Measurements from ENCODE around the gene GRAMD1B.
"Not testable (repeated sequence)": the region's sequence is repeated elsewhere in the genome, so short reads cannot be mapped to it uniquely, and the experiment has no call there.

GRAMD1B gene

DNA sequence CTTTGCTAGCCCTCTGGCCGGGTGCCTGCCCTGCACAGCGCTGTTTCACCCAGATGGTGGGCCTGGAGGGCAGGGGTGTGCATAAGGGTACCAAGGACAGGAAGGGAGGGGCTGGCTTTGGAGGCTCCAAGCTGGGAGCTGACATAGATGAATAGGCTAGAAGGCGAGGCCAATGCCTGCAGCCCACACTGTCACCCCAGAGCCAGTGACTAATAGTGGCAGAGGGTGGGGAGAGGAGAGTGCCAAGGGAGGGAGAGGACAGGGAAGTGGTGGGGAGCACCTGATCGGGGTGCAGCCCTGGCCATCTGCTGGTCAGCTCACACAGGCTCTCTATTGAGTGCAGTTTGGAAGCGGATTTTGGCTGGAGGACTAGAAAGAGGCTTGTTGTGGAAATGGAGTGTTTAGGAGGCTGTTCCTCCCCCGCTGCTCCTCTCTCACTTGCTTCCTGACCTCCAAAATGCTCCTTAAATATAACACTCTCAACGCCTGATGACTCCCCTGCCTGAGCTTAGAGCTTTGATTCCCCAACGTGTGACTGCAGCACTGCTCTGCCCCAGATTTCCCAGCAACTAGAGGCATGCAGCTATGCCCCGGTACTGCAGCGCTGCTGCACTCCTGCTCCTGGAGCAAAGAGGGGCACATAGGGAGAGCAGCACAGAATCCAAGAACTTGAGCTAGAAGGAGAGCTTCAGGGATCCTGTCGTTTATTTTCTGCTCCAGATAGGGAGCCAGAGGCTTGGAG, 89.2 kb downstream of the GRAMD1B start:
- H3K4me1 ChIP-seq: no peaks in the 10 kb centered on the region

DNA sequence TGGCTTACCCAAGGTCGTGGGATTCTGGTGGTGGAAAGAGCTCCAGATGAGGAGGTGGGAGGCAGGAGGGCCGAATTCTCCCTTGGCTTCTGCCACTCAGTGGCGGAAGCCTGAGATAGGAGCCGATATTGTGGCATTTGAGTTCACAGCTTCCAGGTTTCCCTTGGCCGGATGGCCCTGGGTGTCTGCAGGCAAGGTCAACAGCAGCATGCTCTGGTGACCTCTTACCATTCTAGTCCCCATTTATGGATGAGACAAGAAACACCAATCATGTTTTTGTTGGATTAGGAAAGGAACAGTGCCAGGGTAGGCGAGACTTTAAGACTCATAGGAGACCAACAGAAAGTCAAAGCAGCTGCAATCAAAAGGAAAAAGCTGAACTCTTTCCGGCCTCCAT, 89.7 kb downstream of the GRAMD1B start:
- in situ Hi-C loops (cut with MboI; ENCODE audit: low sequenced_read_pairs): loop anchor here (10.0 kb wide), 1 partner anchor 55 kb away; no protein-coding TSS in a partner anchor
- Histone ChIP-seq H3K4me1 (no peaks in the 10 kb centered on the region), H3K4me3 (no peak overlapping the region)

More for the DNA sequence above, 89.2 kb downstream of the GRAMD1B start:
- Histone ChIP-seq H3K4me3 (no peak overlapping the region), H3K27me3 (ENCODE audit: low read depth) (no peaks in the 10 kb centered on the region), H3K36me3 (replicated peaks) (no peaks in the 10 kb centered on the region), H3K9me3 (no peaks in the 10 kb centered on the region)
- in situ Hi-C loops (cut with MboI; ENCODE audit: low sequenced_read_pairs): loop anchor here (10.0 kb wide), 1 partner anchor 56 kb away; no protein-coding TSS in a partner anchor
- DNase-seq (ENCODE audit: low spot score in 2 of 2): no peak

DNA sequence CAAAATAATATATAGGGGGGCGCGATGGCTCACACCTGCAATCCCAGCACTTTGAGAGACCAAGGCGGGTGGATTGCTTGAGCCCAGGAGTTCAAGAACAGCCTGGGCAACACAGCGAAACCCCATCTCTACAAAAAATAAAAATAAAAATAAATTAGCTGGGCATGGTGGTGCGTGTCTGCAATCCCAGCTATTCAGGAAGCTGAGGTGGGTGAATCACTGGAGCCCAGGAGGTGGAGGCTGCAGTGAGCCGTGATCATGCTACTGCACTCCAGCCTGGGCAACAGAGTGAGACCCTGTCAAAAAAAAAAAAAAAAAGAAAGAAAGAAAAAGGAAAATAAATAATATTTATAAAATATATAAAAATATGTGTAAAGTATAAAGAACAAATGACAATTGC, 90.4 kb downstream of the GRAMD1B start:
- in situ Hi-C loops (cut with MboI; ENCODE audit: low sequenced_read_pairs); H3K4me3 ChIP-seq; H3K4me1 ChIP-seq; DNase-seq (ENCODE audit: low spot score in 2 of 2); H3K27me3 ChIP-seq (ENCODE audit: low read depth); H3K36me3 ChIP-seq (replicated peaks); H3K9me3 ChIP-seq: not testable (repeated sequence)

More for the DNA sequence above, 89.7 kb downstream of the GRAMD1B start:
- no peak for DNase-seq (ENCODE audit: low spot score in 2 of 2)
- Histone ChIP-seq H3K36me3 (replicated peaks) (no peaks in the 10 kb centered on the region), H3K27me3 (ENCODE audit: low read depth) (no peaks in the 10 kb centered on the region), H3K9me3 (no peaks in the 10 kb centered on the region)

DNA sequence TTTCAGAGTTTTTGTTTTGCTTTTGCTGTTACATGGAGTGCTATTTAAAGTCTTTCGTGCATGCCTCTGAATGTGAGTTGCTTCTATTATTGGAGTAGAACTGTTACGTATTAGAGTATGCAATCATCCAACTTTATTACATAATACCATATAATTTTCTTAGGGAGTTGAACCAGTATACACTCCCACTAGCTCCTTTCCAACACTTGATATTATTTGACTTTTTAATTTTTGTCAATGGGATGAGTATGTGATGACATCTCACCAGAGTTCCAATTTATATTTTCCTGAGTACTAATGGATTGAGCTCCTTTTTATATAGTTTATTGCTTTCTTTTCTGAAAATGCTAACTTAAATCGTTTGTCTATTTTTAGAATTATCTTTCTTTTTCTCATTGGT, 90.9 kb downstream of the GRAMD1B start:
- in situ Hi-C loops (cut with MboI; ENCODE audit: low sequenced_read_pairs): no loop called here
- no peak for DNase-seq (ENCODE audit: low spot score in 2 of 2)
- H3K4me3 ChIP-seq: no peak overlapping the region
- no peaks in the 10 kb centered on the region for H3K9me3 ChIP-seq
- no peaks in the 10 kb centered on the region for H3K4me1 ChIP-seq
- no peaks in the 10 kb centered on the region for H3K36me3 ChIP-seq (replicated peaks)
- H3K27me3 ChIP-seq (ENCODE audit: low read depth): no peaks in the 10 kb centered on the region

DNA sequence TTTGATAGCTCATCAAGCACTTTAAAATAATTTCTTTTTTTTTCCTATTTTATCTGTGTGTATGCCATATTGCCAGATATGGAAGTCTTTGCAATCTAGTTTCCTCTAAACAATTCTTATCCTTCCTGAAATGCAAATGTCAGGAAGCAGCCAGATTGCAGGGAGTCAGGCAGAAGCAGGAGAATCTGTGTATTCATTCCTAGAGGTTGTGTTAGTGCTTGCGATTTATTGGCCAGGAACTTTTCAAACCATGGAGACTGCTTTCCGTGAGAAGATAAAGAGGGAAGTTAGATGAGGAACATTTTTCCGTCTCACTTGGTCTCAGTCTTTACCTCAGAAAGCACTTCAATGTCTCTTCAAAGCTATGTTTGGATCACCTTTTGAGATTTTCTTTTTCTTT, 91.9 kb downstream of the GRAMD1B start:
- in situ Hi-C loops (cut with MboI; ENCODE audit: low sequenced_read_pairs): no loop called here
- H3K4me1 ChIP-seq: no peaks in the 10 kb centered on the region
- H3K9me3 ChIP-seq: no peaks in the 10 kb centered on the region
- DNase-seq (ENCODE audit: low spot score in 2 of 2): no peak
- H3K27me3 ChIP-seq (ENCODE audit: low read depth): no peaks in the 10 kb centered on the region
- H3K4me3 ChIP-seq: no peak overlapping the region
- no peaks in the 10 kb centered on the region for H3K36me3 ChIP-seq (replicated peaks)

DNA sequence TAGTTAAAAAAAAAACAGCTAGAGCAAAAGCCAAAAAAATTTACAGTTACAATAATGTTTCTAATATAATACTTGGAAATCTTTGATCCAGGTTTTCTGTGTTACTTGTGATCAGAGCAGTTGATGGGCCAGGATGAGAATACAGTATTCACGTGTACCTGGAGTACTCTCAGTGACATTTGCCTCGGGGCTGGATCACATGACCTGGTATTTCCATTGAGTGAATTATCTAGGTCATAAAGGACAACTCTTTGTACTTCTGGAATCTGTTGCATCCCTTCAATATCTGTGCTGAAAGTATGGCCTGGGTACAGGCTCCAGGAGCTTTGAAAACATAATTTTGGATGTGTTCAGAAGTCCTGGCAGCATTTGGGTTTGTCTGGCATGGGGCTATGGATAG, 93.5 kb downstream of the GRAMD1B start:
- Histone ChIP-seq H3K9me3 (no peaks in the 10 kb centered on the region), H3K27me3 (ENCODE audit: low read depth) (no peaks in the 10 kb centered on the region), H3K36me3 (replicated peaks) (no peaks in the 10 kb centered on the region; the same call in 1 of the 2 replicates), H3K4me1 (no peaks in the 10 kb centered on the region), H3K4me3 (no peak overlapping the region)
- in situ Hi-C loops (cut with MboI; ENCODE audit: low sequenced_read_pairs): no loop called here
- DNase-seq (ENCODE audit: low spot score in 2 of 2): no peak

DNA sequence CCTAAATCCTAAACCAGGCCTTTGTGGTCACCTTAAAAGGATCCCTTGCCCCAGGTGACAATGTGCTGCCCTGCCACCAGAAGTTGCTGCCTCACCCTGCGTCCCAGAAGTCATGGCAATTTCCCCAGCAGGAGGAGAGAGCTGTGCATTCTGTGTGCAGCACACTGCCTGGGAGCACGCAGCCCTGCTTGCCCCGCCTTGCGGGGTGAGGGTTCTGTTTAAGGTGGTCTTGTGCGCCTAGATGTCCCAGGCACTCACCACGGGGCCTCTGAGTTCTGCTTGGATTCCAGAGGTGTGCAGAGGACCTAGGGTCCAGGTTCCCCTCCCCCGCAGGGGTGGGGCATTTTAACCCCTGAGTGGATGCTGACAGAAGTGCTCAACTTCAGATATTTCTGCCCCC, 95.0 kb downstream of the GRAMD1B start:
- Histone ChIP-seq H3K4me3 (no peak overlapping the region), H3K36me3 (replicated peaks) (no peaks in the 10 kb centered on the region; the same call in 1 of the 2 replicates), H3K9me3 (no peaks in the 10 kb centered on the region), H3K27me3 (ENCODE audit: low read depth) (no peaks in the 10 kb centered on the region), H3K4me1 (no peaks in the 10 kb centered on the region)
- no peak for DNase-seq (ENCODE audit: low spot score in 2 of 2)
- in situ Hi-C loops (cut with MboI; ENCODE audit: low sequenced_read_pairs): no loop called here

DNA sequence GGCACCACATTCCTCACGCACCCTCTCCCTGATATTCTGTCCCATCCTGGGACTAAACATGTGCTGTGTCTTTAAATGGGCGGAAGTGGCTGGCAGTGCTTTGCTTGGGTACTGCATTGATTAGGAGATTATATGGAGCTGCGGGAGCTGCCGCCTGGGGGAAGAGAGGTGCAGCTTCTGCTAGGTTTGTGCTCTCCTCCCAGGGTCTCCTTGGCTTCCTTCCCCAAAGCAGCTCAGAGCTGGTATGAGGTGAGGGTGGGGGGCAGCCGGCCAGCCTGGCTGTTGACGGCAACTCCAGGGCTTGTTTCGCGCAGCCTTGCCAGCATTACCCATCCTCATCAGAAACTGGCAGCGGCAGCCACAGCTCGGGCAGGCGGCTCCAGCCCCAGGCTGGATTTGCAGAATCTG, 95.4 kb downstream of the GRAMD1B start:
- no peak overlapping the region for H3K4me3 ChIP-seq
- in situ Hi-C loops (cut with MboI; ENCODE audit: low sequenced_read_pairs): no loop called here
- no peaks in the 10 kb centered on the region for H3K9me3 ChIP-seq
- H3K27me3 ChIP-seq (ENCODE audit: low read depth): no peaks in the 10 kb centered on the region
- no peaks in the 10 kb centered on the region for H3K4me1 ChIP-seq
- DNase-seq (ENCODE audit: low spot score in 2 of 2): no peak
- no peaks in the 10 kb centered on the region; the same call in 1 of the 2 replicates for H3K36me3 ChIP-seq (replicated peaks)

DNA sequence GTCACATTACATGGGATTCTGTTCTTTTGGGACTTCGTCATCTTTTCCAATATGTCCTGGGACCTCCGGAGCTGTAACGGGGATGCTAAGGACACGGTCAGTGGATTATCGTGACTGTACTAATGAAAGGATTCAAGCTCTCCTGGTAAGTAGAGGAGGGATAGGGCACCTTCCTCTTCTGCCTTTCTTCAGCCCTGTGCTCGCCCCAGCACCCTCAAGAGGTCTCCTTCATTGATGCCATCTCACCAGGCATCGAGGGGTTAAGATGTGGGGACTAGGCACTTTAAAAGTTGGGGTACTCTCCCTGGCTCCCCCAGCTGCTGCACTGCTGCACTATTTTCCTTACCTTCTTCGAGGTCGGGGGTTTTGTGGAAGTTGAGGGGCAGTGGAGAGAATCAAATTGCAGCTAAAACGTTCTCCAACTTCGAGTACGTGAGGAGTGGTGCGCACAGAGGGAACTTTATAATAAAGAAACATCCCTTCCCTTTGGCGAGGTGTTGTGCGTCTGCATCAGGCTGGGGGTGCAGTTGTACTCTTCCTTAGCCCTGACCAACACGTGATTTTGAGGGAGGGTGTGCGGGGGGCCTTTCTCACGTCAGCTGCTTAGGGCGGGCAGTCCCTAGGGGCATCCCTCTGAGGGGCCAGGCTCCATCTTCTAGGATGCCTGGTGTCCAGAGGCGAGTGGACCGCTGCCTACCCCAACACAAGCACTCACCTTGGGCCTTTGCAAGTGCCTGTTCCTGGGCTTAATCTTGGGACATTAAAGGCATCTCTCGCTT, 96.1 kb downstream of the GRAMD1B start:
- Histone ChIP-seq H3K27me3 (ENCODE audit: low read depth) (no peaks in the 10 kb centered on the region), H3K4me1 (no peaks in the 10 kb centered on the region), H3K36me3 (replicated peaks) (no peaks in the 10 kb centered on the region; the same call in 1 of the 2 replicates), H3K9me3 (no peaks in the 10 kb centered on the region), H3K4me3 (no peak overlapping the region)
- in situ Hi-C loops (cut with MboI; ENCODE audit: low sequenced_read_pairs): no loop called here
- no peak for DNase-seq (ENCODE audit: low spot score in 2 of 2)

DNA sequence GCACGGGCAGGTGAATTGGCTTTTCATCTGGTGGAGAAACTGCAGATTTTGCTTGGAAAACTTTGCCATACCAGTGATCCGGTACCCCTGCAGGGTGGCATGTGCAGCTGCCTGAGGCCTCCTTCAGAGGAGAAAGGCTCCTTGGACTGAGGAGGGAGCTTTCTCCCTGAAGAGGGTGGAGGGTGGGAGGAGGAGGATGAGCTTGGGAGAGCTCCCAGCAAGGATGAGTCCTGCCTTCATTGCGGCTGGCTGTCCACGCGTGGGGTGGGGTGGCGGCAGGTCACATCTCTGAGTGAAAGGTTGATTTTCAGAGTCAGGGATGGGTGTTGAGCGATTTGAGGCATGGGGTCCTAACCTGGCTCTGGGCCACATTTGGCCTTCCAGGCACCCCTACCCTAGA, 96.8 kb downstream of the GRAMD1B start:
- in situ Hi-C loops (cut with MboI; ENCODE audit: low sequenced_read_pairs): no loop called here
- no peaks in the 10 kb centered on the region; the same call in 1 of the 2 replicates for H3K36me3 ChIP-seq (replicated peaks)
- no peak overlapping the region for H3K4me3 ChIP-seq
- no peak for DNase-seq (ENCODE audit: low spot score in 2 of 2)
- H3K27me3 ChIP-seq (ENCODE audit: low read depth): no peaks in the 10 kb centered on the region
- H3K4me1 ChIP-seq: no peaks in the 10 kb centered on the region
- no peaks in the 10 kb centered on the region for H3K9me3 ChIP-seq

DNA sequence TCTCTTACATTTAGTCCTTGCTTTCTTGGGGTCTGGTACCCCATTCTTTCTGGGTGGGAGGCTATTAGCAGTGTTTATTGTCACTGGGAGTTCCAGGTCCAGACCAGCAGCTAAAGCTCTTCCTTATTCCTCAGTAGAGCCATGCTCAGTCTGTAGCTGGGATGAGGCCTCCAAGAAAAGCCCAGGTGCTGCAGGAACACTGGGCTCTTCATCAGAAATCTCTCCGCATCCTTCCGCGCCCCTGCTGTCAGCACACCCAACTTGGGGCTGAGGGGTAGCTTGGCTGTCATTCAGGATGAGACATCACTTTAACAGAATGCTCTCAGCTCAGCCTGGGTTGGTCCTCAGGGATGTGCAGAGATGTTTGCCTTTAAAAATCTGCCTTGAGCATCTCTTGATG, 97.5 kb downstream of the GRAMD1B start:
- DNase-seq (ENCODE audit: low spot score in 2 of 2): no peak
- in situ Hi-C loops (cut with MboI; ENCODE audit: low sequenced_read_pairs): no loop called here
- no peaks in the 10 kb centered on the region for H3K4me1 ChIP-seq
- no peak overlapping the region for H3K4me3 ChIP-seq
- H3K27me3 ChIP-seq (ENCODE audit: low read depth): no peaks in the 10 kb centered on the region
- H3K36me3 ChIP-seq (replicated peaks): no peaks in the 10 kb centered on the region; the same call in 1 of the 2 replicates
- no peaks in the 10 kb centered on the region for H3K9me3 ChIP-seq

DNA sequence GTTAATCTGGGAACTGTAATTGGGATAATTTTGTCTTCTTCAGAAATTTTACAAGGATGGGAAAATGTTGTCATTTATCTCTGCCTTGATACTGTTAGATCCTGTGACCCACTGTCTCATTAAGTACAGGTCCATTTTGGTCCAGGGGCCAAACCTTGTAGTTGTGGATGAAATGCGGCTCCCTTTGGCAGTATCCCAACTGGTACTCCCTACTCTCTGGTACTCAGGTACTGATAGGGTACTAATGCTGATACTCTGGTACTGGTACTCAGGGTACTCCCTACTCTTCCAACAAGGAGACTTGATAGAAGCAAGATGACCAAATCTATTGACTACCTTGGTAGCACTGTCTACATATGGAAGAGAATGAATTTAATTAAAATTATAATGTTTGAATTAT, 97.9 kb downstream of the GRAMD1B start:
- H3K27me3 ChIP-seq (ENCODE audit: low read depth): no peaks in the 10 kb centered on the region
- no peaks in the 10 kb centered on the region; the same call in 1 of the 2 replicates for H3K36me3 ChIP-seq (replicated peaks)
- H3K4me3 ChIP-seq: no peak overlapping the region
- in situ Hi-C loops (cut with MboI; ENCODE audit: low sequenced_read_pairs): no loop called here
- no peaks in the 10 kb centered on the region for H3K9me3 ChIP-seq
- H3K4me1 ChIP-seq: no peaks in the 10 kb centered on the region
- no peak for DNase-seq (ENCODE audit: low spot score in 2 of 2)

DNA sequence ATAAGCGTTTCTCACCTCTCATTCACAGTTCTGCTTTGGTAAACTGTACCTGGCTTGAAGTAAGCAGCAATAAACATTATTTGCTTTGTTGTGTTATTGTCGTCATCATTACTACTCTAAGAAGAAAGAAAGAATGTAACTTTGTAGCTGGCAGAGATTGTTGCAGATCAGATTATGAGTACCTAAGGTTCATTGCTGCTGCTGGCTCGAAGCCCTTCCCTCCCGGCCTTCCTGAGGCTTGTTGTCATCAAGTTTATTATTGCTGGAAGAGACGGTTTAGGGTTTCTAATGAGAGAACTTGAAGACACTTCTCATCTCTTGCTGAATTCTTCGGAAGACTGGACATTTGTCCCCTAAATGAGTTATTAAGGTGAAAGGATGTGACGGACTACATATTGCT, 101.3 kb downstream of the GRAMD1B start:
- no peaks in the 10 kb centered on the region for H3K9me3 ChIP-seq
- peaks cover under 1% of the 10 kb centered on the region; the same call in 1 of the 2 replicates for H3K4me1 ChIP-seq
- DNase-seq (ENCODE audit: low spot score in 2 of 2): no peak
- in situ Hi-C loops (cut with MboI; ENCODE audit: low sequenced_read_pairs): no loop called here
- H3K27me3 ChIP-seq (ENCODE audit: low read depth): no peaks in the 10 kb centered on the region
- no peak overlapping the region for H3K4me3 ChIP-seq
- H3K36me3 ChIP-seq (replicated peaks): no peaks in the 10 kb centered on the region; the same call in 1 of the 2 replicates

DNA sequence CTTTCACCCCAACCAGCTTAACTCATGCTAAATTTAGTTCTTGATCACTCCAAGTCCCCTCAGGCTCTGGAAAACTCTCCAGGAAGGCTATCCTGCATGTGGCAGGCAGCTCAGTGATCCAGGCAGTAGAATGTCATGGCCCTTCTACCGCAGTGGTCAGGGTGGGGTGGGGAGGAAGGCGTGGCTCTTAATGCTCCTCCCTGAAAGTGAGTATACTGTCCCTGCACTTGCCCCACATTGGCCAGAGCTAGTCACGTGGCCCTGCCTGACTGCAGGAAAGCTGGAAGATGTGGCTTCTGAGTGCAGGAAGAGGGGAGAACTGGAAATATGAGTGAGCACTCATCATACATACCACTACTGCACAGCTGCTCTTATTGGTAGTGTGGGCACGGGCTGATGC, 102.1 kb downstream of the GRAMD1B start:
- no peak for DNase-seq (ENCODE audit: low spot score in 2 of 2)

More for the DNA sequence above, 102.1 kb downstream of the GRAMD1B start:
- in situ Hi-C loops (cut with MboI; ENCODE audit: low sequenced_read_pairs): no loop called here
- Histone ChIP-seq H3K27me3 (ENCODE audit: low read depth) (no peaks in the 10 kb centered on the region), H3K9me3 (no peaks in the 10 kb centered on the region), H3K36me3 (replicated peaks) (no peaks in the 10 kb centered on the region; the same call in 1 of the 2 replicates), H3K4me1 (peaks cover 8% of the 10 kb centered on the region), H3K4me3 (no peak overlapping the region)
